Caco-2 (cell line): ENCODE results near the gene S100PBP. TPM values are rescaled to one million over a fixed set of nuclear protein-coding genes. Genes with fewer than 3 reads are reported as not detected.

Source experiments
- BruUV-seq: library from RNA; stranded (reverse); fragments of 400-500 nt; replicated peaks from 2 replicates; lab custom pipeline; 2021; lab: Mats Ljungman, UMichigan
- CTCF ChIA-PET: fragments of 300-600 bp; sonication (Branson Sonifier 250); formaldehyde crosslinking; loops from one replicate; lab custom pipeline; 2022; ENCODE audit warnings: antibody characterized with exemption; lab: Charles Lee
- POLR2A ChIA-PET: fragments of 300-600 bp; sonication (Branson Sonifier 250); formaldehyde crosslinking; loops from one replicate; lab custom pipeline; 2022; ENCODE audit warnings: antibody characterized with exemption; lab: Charles Lee
- DNase-seq, 2 experiments: peaks; one replicate each; pipeline versions ENCODE4 v3.0.0 to v3.0.0-alpha.2; 2020 to 2022
- H3K27me3 ChIP-seq: replicated peaks from 2 replicates; pipeline ENCODE4 v1.6.0; 2011; ENCODE audit warnings: low read length; ENCODE audit not compliant: control insufficient read depth, insufficient read depth
- H3K36me3 ChIP-seq: 2 replicates; pipeline ENCODE4 v1.5.1; 2011; ENCODE audit warnings: low read length; ENCODE audit not compliant: control insufficient read depth, insufficient read depth
- H3K4me1 ChIP-seq: fragments of 250-450 bp; sonication (Bioruptor Pico); 2 replicates; pipeline ENCODE4 v1.5.1; 2020; ENCODE audit warnings: mild to moderate bottlenecking
- H3K4me3 ChIP-seq: 2 replicates; pipeline ENCODE4 v1.5.1; 2011; ENCODE audit warnings: low read depth, mild to moderate bottlenecking, control low read depth, low read length
- H3K9me3 ChIP-seq: fragments of 250-450 bp; sonication (Bioruptor Pico); 2 replicates; pipeline ENCODE4 v1.5.1; 2020; ENCODE audit warnings: mild to moderate bottlenecking, moderate library complexity
- H3K27ac Mint-ChIP-seq: one replicate; pipeline ENCODE4 v1.8.0; 2022; ENCODE audit warnings: mixed read lengths; ENCODE audit not compliant: unreplicated experiment
- H3K27me3 Mint-ChIP-seq: one replicate; pipeline ENCODE4 v1.8.0; 2022; ENCODE audit warnings: mixed read lengths; ENCODE audit not compliant: insufficient read depth, unreplicated experiment
- H3K36me3 Mint-ChIP-seq: one replicate; pipeline ENCODE4 v1.8.0; 2022; ENCODE audit warnings: mild to moderate bottlenecking, mixed read lengths; ENCODE audit not compliant: insufficient read depth, unreplicated experiment
- H3K4me1 Mint-ChIP-seq: one replicate; pipeline ENCODE4 v1.8.0; 2022; ENCODE audit warnings: low read depth, mixed read lengths; ENCODE audit not compliant: unreplicated experiment
- H3K4me3 Mint-ChIP-seq: one replicate; pipeline ENCODE4 v1.8.0; 2022; ENCODE audit warnings: mild to moderate bottlenecking, moderate library complexity, mixed read lengths; ENCODE audit not compliant: unreplicated experiment
- H3K9me3 Mint-ChIP-seq: one replicate; pipeline ENCODE4 v1.8.0; 2022; ENCODE audit warnings: mixed read lengths; ENCODE audit not compliant: unreplicated experiment
- CTCF ChIP-seq, 2 experiments: fragments of 200-600 bp in 1 of 2; IDR thresholded peaks; 1 replicate in 1 of 2; 2 replicates in 1 of 2; pipeline versions ENCODE4 v1.5.1 to v1.8.0; 2011 to 2022; ENCODE audit warnings: antibody characterized with exemption in 1 of 2, control low read depth in 1 of 2, inconsistent platforms in 1 of 2, low read depth in 1 of 2, low read length in 1 of 2, mild to moderate bottlenecking in 1 of 2, moderate library complexity in 1 of 2; ENCODE audit not compliant: insufficient read depth in 1 of 2, severe bottlenecking in 1 of 2, unreplicated experiment in 1 of 2
- intact Hi-C: fragments of 100-400 bp; cut with micrococcal nuclease; formaldehyde crosslinking; loops from one replicate; pipeline ENCODE4 v1.10.0; 2022; ENCODE audit not compliant: unreplicated experiment
- total RNA-seq: library from RNA; stranded (reverse); gene quantifications from 2 replicates; pipeline ENCODE4 v1.2.3, GENCODE V29; 2022

S100PBP gene
- total RNA-seq, 1 experiment from 2014 or later: 23.8 TPM

DNA sequence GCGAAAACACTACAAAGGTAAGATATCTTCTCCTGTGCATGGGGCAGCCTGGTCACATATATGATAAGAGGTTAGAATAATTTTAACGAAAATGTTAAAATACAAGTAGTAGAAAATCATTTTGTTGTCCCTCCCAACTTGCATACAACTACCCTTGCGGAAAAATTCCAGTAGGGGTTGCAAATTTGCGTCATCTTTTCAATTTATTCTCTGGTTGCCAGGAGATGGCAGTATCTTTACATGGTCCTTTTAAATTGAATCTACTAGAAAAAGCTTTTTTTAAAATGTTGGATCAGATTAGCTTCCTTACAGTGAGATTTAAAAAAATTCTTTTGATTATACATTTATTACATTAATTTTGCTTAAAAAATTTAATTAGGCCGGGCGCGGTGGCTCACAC, 10.9 kb downstream of the S100PBP start:
- no peaks in the 10 kb centered on the region for H3K9me3 ChIP-seq
- intact Hi-C loops: no loop called here
- POLR2A ChIA-PET: no interaction called here
- CTCF ChIA-PET: interaction anchor here (1.2 kb wide), 1 partner anchor 45 kb away, joined by 3 read pairs; no protein-coding TSS in a partner anchor
- Mint-ChIP-seq H3K4me3 (no peak overlapping the region), H3K27ac (no peak overlapping the region), H3K27me3 (no peaks in the 10 kb centered on the region), H3K9me3 (no peaks in the 10 kb centered on the region), H3K4me1 (no peaks in the 10 kb centered on the region), H3K36me3 (peaks cover 47% of the 10 kb centered on the region)
- H3K4me1 ChIP-seq: no peaks in the 10 kb centered on the region
- no peaks in the 10 kb centered on the region for H3K27me3 ChIP-seq
- no peaks in the 10 kb centered on the region for H3K36me3 ChIP-seq
- DNase-seq: no peak
- no TSS peak for BruUV-seq
- no peak overlapping the region for H3K4me3 ChIP-seq
- TF ChIP-seq CTCF (IDR thresholded peaks at IDR 0.05; ENCODE audit: insufficient read depth in 1 of 2, low read depth in 1 of 2, low read length in 1 of 2, severe bottlenecking in 1 of 2, unreplicated experiment in 1 of 2): peak in 1 of 2 experiments; percentile 16

DNA sequence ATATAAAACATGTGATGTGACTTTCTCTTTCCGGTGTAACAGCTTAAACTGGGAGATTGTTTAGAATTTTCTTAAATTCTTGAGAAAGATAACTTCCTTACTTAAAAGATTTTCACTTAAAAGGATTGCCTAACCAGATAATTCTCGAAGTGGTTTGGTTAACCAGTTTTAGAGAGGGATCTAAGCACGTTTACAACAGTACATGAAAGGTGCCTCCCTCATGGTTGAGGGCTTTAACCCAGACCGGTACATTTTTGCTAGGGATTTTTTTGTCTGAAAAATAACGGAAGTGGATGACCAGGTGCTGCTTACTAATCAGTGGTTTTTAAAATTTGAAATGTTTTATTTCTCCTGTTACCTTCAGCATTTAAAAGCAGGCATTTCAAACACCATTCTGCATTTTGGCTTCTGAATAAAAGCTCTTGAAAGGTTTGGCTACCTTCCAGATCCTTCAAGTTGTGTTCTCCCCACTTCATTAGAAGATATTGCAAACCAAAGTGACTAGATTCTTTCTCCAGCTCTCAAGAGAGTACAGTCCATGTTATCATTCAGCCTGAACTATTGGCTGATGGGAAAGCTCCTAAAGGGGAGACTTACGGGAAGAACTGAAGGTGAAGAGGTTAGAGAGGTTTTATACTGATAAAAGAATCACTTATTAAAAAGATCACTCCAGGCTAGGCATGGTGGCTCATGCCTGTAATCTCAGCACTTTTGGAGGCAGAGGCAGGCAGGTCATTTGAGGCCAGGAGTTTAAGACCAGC, 12.8 kb downstream of the S100PBP start:
- Mint-ChIP-seq H3K27ac (no peak overlapping the region), H3K4me3 (no peak overlapping the region), H3K4me1 (no peaks in the 10 kb centered on the region), H3K9me3 (no peaks in the 10 kb centered on the region), H3K27me3 (no peaks in the 10 kb centered on the region), H3K36me3 (peaks cover 54% of the 10 kb centered on the region)
- DNase-seq: no peak
- no peaks in the 10 kb centered on the region for H3K36me3 ChIP-seq
- no peak overlapping the region for H3K4me3 ChIP-seq
- H3K4me1 ChIP-seq: no peaks in the 10 kb centered on the region
- H3K9me3 ChIP-seq: no peaks in the 10 kb centered on the region
- ChIA-PET POLR2A (no interaction called here), CTCF (no interaction called here)
- TF ChIP-seq CTCF (IDR thresholded peaks at IDR 0.05; ENCODE audit: insufficient read depth in 1 of 2, low read depth in 1 of 2, low read length in 1 of 2, severe bottlenecking in 1 of 2, unreplicated experiment in 1 of 2): no peak
- H3K27me3 ChIP-seq: no peaks in the 10 kb centered on the region
- BruUV-seq: no TSS peak
- intact Hi-C loops: no loop called here

DNA sequence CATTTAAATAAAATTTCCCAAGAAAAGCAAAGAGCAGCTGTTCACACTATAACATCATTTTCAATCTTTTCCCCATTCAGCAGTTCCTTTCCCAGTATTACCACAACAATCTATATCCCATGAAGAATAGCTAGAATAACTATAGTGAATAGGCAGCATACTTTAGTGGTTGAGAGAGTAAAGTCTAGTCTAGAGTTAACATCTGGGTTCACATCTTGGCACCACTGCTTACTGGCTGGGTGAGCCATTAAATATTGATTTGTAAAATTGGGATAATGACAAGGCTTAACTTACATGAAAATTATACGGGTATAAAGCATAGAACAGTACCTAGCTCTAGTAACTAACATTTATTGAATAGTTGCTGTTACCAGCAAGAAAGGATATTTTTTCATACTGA, 14.4 kb downstream of the S100PBP start:
- Mint-ChIP-seq H3K4me3 (no peak overlapping the region), H3K4me1 (no peaks in the 10 kb centered on the region), H3K27ac (no peak overlapping the region), H3K9me3 (no peaks in the 10 kb centered on the region), H3K27me3 (no peaks in the 10 kb centered on the region), H3K36me3 (peaks cover 58% of the 10 kb centered on the region)
- no peak for TF ChIP-seq CTCF (IDR thresholded peaks at IDR 0.05; ENCODE audit: insufficient read depth in 1 of 2, low read depth in 1 of 2, low read length in 1 of 2, severe bottlenecking in 1 of 2, unreplicated experiment in 1 of 2)
- Histone ChIP-seq H3K4me1 (no peaks in the 10 kb centered on the region), H3K4me3 (no peak overlapping the region), H3K9me3 (no peaks in the 10 kb centered on the region), H3K27me3 (no peaks in the 10 kb centered on the region), H3K36me3 (no peaks in the 10 kb centered on the region)
- intact Hi-C loops: no loop called here
- no TSS peak for BruUV-seq
- DNase-seq: no peak
- CTCF ChIA-PET: no interaction called here
- POLR2A ChIA-PET: no interaction called here
